NCI-H128 (cell line): Measurements from ENCODE around the gene ANG.

Experiments used
- DNase-seq: peaks from one replicate; lab custom pipeline; 2025; ENCODE audit not compliant: unreplicated experiment; lab: John Stamatoyannopoulos, UW

Gene ANG

GRCh38 chr14:20742132-20742531 is 53.6 kb downstream of the ANG start:
- no peak for DNase-seq

- DNase-seq = no peak
Observed at GRCh38 chr14:20743556-20743955, 55.0 kb downstream of the ANG start.
